ELF-1 (cell line): ENCODE data around the gene LDHB.
A peak's percentile ranks its signal among the peaks of the same experiment; 100 is the strongest.
"Not testable (repeated sequence)": the region's sequence is repeated elsewhere in the genome, so short reads cannot be mapped to it uniquely, and the experiment has no call there.

ENCODE experiments used
- DNase-seq: peaks from one replicate; pipeline ENCODE4 v3.0.0-alpha.2; 2016; ENCODE audit warnings: low read depth, low spot score

LDHB gene

GRCh38 chr12:21657326-21658077 is at the start of gene LDHB:
Gene LDHB (minus strand): TSS chr12:21657842. CDS start chr12:21654671, 3,171 bp downstream.
- DNase-seq: peak; percentile 98

- DNase-seq: no peak
Measured at GRCh38 chr12:21704847-21705246, 47.2 kb upstream of the LDHB start.

GRCh38 chr12:21699851-21700250 is 42.2 kb upstream of the LDHB start:
- no peak for DNase-seq

GRCh38 chr12:21697904-21698630 is 40.4 kb upstream of the LDHB start:
- no peak for DNase-seq

GRCh38 chr12:21696625-21697024 is 39.0 kb upstream of the LDHB start:
- no peak for DNase-seq

- no peak for DNase-seq
Measured at GRCh38 chr12:21695986-21696385, 38.3 kb upstream of the LDHB start.

- DNase-seq: no peak
Measured at GRCh38 chr12:21694660-21695059, 37.0 kb upstream of the LDHB start.

- no peak for DNase-seq
Measured at GRCh38 chr12:21691515-21691914, 33.9 kb upstream of the LDHB start.

GRCh38 chr12:21690704-21691368 is 33.2 kb upstream of the LDHB start:
- no peak for DNase-seq

- DNase-seq: no peak
Measured at GRCh38 chr12:21683115-21683514, 25.5 kb upstream of the LDHB start.

- DNase-seq: no peak
Measured at GRCh38 chr12:21678959-21679358, 21.3 kb upstream of the LDHB start.

- DNase-seq: no peak
Measured at GRCh38 chr12:21677622-21678277, 20.1 kb upstream of the LDHB start.

- DNase-seq: no peak
Measured at GRCh38 chr12:21677204-21677603, 19.6 kb upstream of the LDHB start.

GRCh38 chr12:21676776-21677175 is 19.1 kb upstream of the LDHB start:
- no peak for DNase-seq

- no peak for DNase-seq
Measured at GRCh38 chr12:21675641-21676040, 18.0 kb upstream of the LDHB start.

GRCh38 chr12:21675096-21675495 is 17.5 kb upstream of the LDHB start:
- DNase-seq: no peak

- not testable (repeated sequence) for DNase-seq
Measured at GRCh38 chr12:21673830-21674552, 16.3 kb upstream of the LDHB start.

- DNase-seq: no peak
Measured at GRCh38 chr12:21672146-21672545, 14.5 kb upstream of the LDHB start.

- no peak for DNase-seq
Measured at GRCh38 chr12:21666722-21667121, 9.1 kb upstream of the LDHB start.

- DNase-seq: no peak
Measured at GRCh38 chr12:21665816-21666215, 8.2 kb upstream of the LDHB start.

- DNase-seq: no peak
Measured at GRCh38 chr12:21662122-21662792, 4.6 kb upstream of the LDHB start.
